Neural progenitor cell (in vitro differentiated cells): Measurements from ENCODE around the gene ERC2.

Experiments used
- CTCF ChIP-seq: fragments of 200-600 bp; sonication (generic); IDR thresholded peaks from 2 replicates; pipeline ENCODE4 v1.5.1; 2017; ENCODE audit warnings: antibody characterized with exemption, mild to moderate bottlenecking
- EZH2 ChIP-seq: fragments of 200-600 bp; sonication (generic); IDR thresholded peaks from 2 replicates; pipeline ENCODE4 v1.6.1; 2017; ENCODE audit warnings: antibody characterized with exemption, mild to moderate bottlenecking, moderate library complexity
- EZH2phosphoT487 ChIP-seq: fragments of 200-600 bp; sonication (generic); IDR thresholded peaks from 2 replicates; pipeline ENCODE4 v1.6.1; 2017; ENCODE audit warnings: antibody characterized with exemption

- TF ChIP-seq CTCF (no peak), EZH2phosphoT487 (no peak), EZH2 (no peak)
These were observed 860.4 kb downstream of the ERC2 start for GRCh38 chr3:55607844-55608243.
